Right atrium auricular region (tissue), 2 donors: ENCODE results near the gene HSPBAP1. TPM values are rescaled to one million over a fixed set of nuclear protein-coding genes. Genes with fewer than 3 reads are reported as not detected.

Experiments
- DNase-seq: peaks from one replicate; pipeline ENCODE4 v3.0.0-alpha.2; 2019; ENCODE audit warnings: low spot score
- H3K27ac ChIP-seq, 2 donors: fragments of 200-600 bp; sonication (generic); 1 replicate in 1 of 2; 2 replicates in 1 of 2; pipeline ENCODE4 v1.5.1; 2016 to 2019
- H3K27me3 ChIP-seq, 2 donors: fragments of 200-600 bp; sonication (generic); one replicate each; pipeline versions ENCODE4 v1.5.1 to v1.6.0; 2017 to 2019
- H3K36me3 ChIP-seq: fragments of 200-600 bp; sonication (generic); one replicate; pipeline ENCODE4 v1.5.1; 2016
- H3K4me1 ChIP-seq, 2 donors: fragments of 200-600 bp; sonication (generic); one replicate each; pipeline versions ENCODE4 v1.5.1 to v1.6.0; 2017 to 2019
- H3K4me3 ChIP-seq, 2 donors: fragments of 200-600 bp; sonication (generic); 1 replicate in 1 of 2; 2 replicates in 1 of 2; pipeline ENCODE4 v1.5.1; 2017 to 2019; ENCODE audit warnings: mild to moderate bottlenecking in 1 of 2, moderate library complexity in 1 of 2
- H3K9me3 ChIP-seq, 2 donors: fragments of 200-600 bp; sonication (generic); one replicate each; pipeline ENCODE4 v1.5.1; 2019
- CTCF ChIP-seq, 2 donors: fragments of 200-600 bp; sonication (generic); IDR thresholded peaks; one replicate each; pipeline ENCODE4 v1.5.1; 2019; ENCODE audit warnings: antibody characterized with exemption in 2 of 2
- total RNA-seq, 2 donors: library from RNA; depleted of rRNA; stranded (reverse); fragments of >200 nt; gene quantifications; one replicate each; pipeline ENCODE4 v1.1.0, GENCODE V29; 2016

Gene HSPBAP1
- total RNA-seq, 2 donors from 2014 or later = 3.0 to 4.0 TPM

GRCh38 chr3:122800706-122801237 lies 7.1 kb upstream of the HSPBAP1 start:
- no peak for DNase-seq
- Histone ChIP-seq H3K27me3 (no peaks in the 10 kb centered on the region), H3K27ac (no peak overlapping the region), H3K4me1 (peaks cover 0 to 11% of the 10 kb centered on the region in 2 donors), H3K9me3 (no peaks in the 10 kb centered on the region), H3K36me3 (no peaks in the 10 kb centered on the region), H3K4me3 (no peak overlapping the region)
- no peak for TF ChIP-seq CTCF (IDR thresholded peaks at IDR 0.05)

DNA sequence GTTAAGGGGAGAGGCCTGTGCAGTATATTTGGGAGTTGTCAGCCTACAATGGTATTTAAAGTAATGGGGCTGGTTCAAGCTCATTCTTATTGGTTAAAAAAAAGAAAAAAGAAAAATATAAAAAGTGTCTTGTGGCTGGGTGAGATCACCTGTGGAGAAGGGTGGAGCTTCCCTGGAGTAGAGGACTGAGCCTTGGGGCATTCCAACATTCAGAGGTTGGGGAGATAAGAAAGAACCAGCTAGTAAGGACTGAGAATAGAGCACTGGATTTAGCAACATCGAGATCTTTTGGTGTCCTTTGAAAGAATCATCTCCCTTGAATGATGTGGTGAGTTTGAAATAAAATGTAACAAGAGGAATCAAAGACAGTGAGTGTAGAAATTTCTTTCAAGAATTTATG lies 6.4 kb upstream of the HSPBAP1 start:
- H3K9me3 ChIP-seq = no peaks in the 10 kb centered on the region
- no peaks in the 10 kb centered on the region for H3K27me3 ChIP-seq
- peaks cover 0 to 14% of the 10 kb centered on the region in 2 donors for H3K4me1 ChIP-seq
- TF ChIP-seq CTCF (IDR thresholded peaks at IDR 0.05) = no peak
- H3K4me3 ChIP-seq = no peak overlapping the region
- H3K27ac ChIP-seq = no peak overlapping the region
- H3K36me3 ChIP-seq = no peaks in the 10 kb centered on the region
- DNase-seq = no peak

- peaks cover 0 to 14% of the 10 kb centered on the region in 2 donors for H3K4me1 ChIP-seq
- TF ChIP-seq CTCF (IDR thresholded peaks at IDR 0.05) = no peak
Measured at GRCh38 chr3:122799322-122799721, 5.7 kb upstream of the HSPBAP1 start.

DNA sequence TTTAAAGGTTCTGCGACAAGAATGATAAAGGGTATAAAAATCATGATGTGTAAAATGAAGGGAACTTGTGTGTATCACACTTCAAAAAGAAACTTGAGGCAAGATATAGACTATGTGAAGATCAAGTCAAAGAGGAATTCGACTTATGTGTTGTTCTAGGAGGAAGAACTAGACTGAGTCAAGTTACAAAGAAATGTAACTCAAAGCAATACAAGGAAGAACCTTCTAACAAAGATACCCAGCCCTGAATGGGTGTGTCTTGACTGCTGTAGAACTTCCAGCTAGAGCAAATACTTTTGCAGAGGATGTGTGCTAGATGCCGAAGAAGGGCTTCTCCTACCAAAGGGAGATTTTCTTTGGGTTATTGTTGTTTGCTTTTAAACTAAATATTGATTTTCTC lies 3.7 kb upstream of the HSPBAP1 start:
- no peaks in the 10 kb centered on the region for H3K27me3 ChIP-seq
- DNase-seq = no peak
- H3K4me1 ChIP-seq = peaks cover 0 to 14% of the 10 kb centered on the region in 2 donors
- H3K27ac ChIP-seq = no peak overlapping the region
- TF ChIP-seq CTCF (IDR thresholded peaks at IDR 0.05) = no peak
- H3K36me3 ChIP-seq = no peaks in the 10 kb centered on the region
- H3K4me3 ChIP-seq = no peak overlapping the region
- H3K9me3 ChIP-seq = no peaks in the 10 kb centered on the region

More at GRCh38 chr3:122799322-122799721, 5.7 kb upstream of the HSPBAP1 start:
- H3K27ac ChIP-seq = no peak overlapping the region
- H3K9me3 ChIP-seq = no peaks in the 10 kb centered on the region
- no peaks in the 10 kb centered on the region for H3K36me3 ChIP-seq
- DNase-seq = no peak
- no peak overlapping the region for H3K4me3 ChIP-seq
- H3K27me3 ChIP-seq = no peaks in the 10 kb centered on the region

- Histone ChIP-seq H3K4me3 (peak overlapping the region; percentile 76 to 87), H3K4me1 (peaks cover 0 to 14% of the 10 kb centered on the region in 2 donors), H3K9me3 (no peaks in the 10 kb centered on the region), H3K36me3 (no peaks in the 10 kb centered on the region), H3K27ac (peak overlapping the region; percentile 96 to 97), H3K27me3 (no peaks in the 10 kb centered on the region)
- no peak for DNase-seq
- no peak for TF ChIP-seq CTCF (IDR thresholded peaks at IDR 0.05)
Measured at GRCh38 chr3:122795674-122796195, 2.1 kb upstream of the HSPBAP1 start.
